Right atrium auricular region (tissue), 2 donors: ENCODE data around the gene AMN. TPM values are rescaled to one million over a fixed set of nuclear protein-coding genes. Genes with fewer than 3 reads are reported as not detected.

Experiments used
- DNase-seq: peaks from one replicate; pipeline ENCODE4 v3.0.0-alpha.2; 2019; ENCODE audit warnings: low spot score
- H3K27ac ChIP-seq, 2 donors: fragments of 200-600 bp; sonication (generic); 1 replicate in 1 of 2; 2 replicates in 1 of 2; pipeline ENCODE4 v1.5.1; 2016 to 2019
- H3K27me3 ChIP-seq, 2 donors: fragments of 200-600 bp; sonication (generic); one replicate each; pipeline versions ENCODE4 v1.5.1 to v1.6.0; 2017 to 2019
- H3K36me3 ChIP-seq: fragments of 200-600 bp; sonication (generic); one replicate; pipeline ENCODE4 v1.5.1; 2016
- H3K4me1 ChIP-seq, 2 donors: fragments of 200-600 bp; sonication (generic); one replicate each; pipeline versions ENCODE4 v1.5.1 to v1.6.0; 2017 to 2019
- H3K4me3 ChIP-seq, 2 donors: fragments of 200-600 bp; sonication (generic); 1 replicate in 1 of 2; 2 replicates in 1 of 2; pipeline ENCODE4 v1.5.1; 2017 to 2019; ENCODE audit warnings: mild to moderate bottlenecking in 1 of 2, moderate library complexity in 1 of 2
- H3K9me3 ChIP-seq, 2 donors: fragments of 200-600 bp; sonication (generic); one replicate each; pipeline ENCODE4 v1.5.1; 2019
- total RNA-seq, 2 donors: library from RNA; depleted of rRNA; stranded (reverse); fragments of >200 nt; gene quantifications; one replicate each; pipeline ENCODE4 v1.1.0, GENCODE V29; 2016
- TF ChIP-seq, protein P1 (sequence below), 2 donors: fragments of 200-600 bp; sonication (generic); IDR thresholded peaks; one replicate each; pipeline ENCODE4 v1.5.1; 2019; ENCODE audit warnings: antibody characterized with exemption in 2 of 2

AMN gene
- total RNA-seq, 2 donors from 2014 or later = 0.71 TPM; not detected in 1

DNA sequence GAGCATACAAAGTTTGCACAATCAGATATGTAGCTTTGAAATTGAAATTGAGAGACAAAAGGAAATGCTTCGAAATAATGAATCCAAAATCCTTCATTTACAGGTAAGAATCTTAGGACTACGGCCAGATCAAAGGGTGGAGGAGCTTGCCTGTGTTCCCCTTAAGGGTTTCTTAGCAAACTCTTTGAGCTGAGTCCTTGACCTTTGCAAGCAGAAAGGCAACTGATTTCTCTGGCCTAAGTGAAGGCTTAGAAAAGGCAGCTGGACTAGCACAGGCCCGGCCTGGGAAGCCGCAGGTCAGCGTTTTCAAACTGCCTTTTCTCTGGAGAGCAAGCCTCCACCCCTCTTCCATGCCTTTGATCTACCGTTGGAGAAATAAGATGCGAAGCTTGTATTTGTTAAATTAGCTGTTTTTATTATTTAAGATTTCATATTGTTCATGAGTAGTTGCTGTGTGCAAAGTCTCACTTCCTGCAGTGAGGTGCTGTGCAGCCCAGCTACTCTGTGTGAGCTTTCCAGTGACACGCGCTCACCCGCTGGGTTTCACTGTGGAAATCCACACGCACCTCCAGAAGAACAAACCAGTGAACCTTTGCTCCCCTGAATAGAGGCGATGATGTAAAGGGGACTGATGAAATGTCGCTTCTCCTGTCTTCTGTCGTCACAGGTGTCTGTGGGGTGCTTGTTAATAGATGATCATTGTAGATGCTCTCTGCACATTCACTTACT is 25.0 kb upstream of the AMN start:
- Histone ChIP-seq H3K4me1 (peaks cover 0 to 6% of the 10 kb centered on the region in 2 donors), H3K27me3 (no peaks in the 10 kb centered on the region), H3K9me3 (no peaks in the 10 kb centered on the region), H3K27ac (no peak overlapping the region), H3K4me3 (no peak overlapping the region), H3K36me3 (no peaks in the 10 kb centered on the region)
- TF ChIP-seq, protein P1, sequence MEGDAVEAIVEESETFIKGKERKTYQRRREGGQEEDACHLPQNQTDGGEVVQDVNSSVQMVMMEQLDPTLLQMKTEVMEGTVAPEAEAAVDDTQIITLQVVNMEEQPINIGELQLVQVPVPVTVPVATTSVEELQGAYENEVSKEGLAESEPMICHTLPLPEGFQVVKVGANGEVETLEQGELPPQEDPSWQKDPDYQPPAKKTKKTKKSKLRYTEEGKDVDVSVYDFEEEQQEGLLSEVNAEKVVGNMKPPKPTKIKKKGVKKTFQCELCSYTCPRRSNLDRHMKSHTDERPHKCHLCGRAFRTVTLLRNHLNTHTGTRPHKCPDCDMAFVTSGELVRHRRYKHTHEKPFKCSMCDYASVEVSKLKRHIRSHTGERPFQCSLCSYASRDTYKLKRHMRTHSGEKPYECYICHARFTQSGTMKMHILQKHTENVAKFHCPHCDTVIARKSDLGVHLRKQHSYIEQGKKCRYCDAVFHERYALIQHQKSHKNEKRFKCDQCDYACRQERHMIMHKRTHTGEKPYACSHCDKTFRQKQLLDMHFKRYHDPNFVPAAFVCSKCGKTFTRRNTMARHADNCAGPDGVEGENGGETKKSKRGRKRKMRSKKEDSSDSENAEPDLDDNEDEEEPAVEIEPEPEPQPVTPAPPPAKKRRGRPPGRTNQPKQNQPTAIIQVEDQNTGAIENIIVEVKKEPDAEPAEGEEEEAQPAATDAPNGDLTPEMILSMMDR (IDR thresholded peaks at IDR 0.05) = no peak
- DNase-seq = no peak

- Histone ChIP-seq H3K36me3 (no peaks in the 10 kb centered on the region), H3K4me1 (peaks cover 0 to 6% of the 10 kb centered on the region in 2 donors), H3K9me3 (no peaks in the 10 kb centered on the region), H3K4me3 (no peak overlapping the region), H3K27ac (no peak overlapping the region), H3K27me3 (no peaks in the 10 kb centered on the region)
- TF ChIP-seq, protein P1 (IDR thresholded peaks at IDR 0.05) = no peak
- no peak for DNase-seq
Observed at GRCh38 chr14:102898298-102898697, 24.2 kb upstream of the AMN start.

DNA sequence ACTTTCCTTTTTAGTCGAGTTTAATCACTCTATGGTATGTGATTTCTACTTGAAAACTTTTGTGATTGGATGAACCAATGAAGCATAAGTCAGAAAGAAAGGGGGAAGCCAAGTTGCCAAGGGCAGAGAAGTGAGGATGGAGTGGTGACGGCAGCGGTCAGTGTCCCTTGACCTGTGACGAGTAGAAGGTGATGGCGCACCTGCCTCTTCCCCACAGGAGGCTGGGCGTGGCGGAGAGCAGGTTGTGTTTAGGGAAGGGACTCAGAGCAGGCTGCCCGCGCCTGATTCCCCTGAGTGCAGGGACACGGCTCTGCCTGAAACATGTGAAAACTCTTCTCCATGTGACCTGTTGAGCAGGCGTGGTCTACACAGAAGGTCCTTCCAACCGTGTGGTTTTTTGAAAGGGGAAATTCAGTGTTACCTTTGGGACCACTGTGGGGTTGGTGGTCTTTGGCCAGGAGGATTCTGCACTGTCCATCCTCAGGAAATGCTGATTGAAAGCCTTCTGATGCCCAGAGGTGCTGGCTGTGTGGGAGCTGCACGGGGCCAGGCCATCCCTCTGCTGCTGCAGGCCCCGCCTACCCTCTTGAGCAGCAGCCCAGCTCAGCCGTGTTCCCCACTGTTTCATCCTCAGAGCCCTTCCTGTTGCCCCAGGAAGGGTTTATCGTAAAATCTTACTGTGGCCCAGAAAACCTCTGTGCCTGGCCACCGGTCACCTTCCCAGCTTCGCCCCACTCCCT is 23.5 kb upstream of the AMN start:
- no peak overlapping the region for H3K4me3 ChIP-seq
- TF ChIP-seq, protein P1 (IDR thresholded peaks at IDR 0.05) = no peak
- H3K27ac ChIP-seq = no peak overlapping the region
- no peaks in the 10 kb centered on the region for H3K27me3 ChIP-seq
- no peak for DNase-seq
- H3K9me3 ChIP-seq = no peaks in the 10 kb centered on the region
- peaks cover 0 to 6% of the 10 kb centered on the region in 2 donors for H3K4me1 ChIP-seq
- no peaks in the 10 kb centered on the region for H3K36me3 ChIP-seq

DNA sequence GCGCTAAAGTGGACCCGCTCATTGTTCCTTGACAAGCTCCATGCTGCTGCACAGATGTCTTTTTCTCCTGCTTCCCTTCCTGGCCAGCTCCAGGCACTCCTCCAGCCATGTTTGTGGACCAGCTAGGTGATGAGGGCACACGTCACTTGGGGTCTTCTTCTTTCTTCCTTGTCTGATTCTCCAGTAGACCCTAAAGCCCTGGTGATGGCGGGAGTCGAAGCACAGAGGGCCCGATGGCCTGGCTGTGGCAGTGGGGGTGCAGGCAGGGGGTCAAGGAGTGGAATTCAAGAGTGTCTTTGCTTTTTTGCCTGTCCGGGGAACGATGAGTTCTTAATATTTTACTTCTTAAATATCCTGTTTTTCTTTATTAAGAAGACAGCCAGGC is 23.0 kb upstream of the AMN start:
- Histone ChIP-seq H3K27ac (no peak overlapping the region), H3K4me3 (no peak overlapping the region), H3K36me3 (no peaks in the 10 kb centered on the region), H3K9me3 (no peaks in the 10 kb centered on the region), H3K4me1 (peaks cover 0 to 6% of the 10 kb centered on the region in 2 donors), H3K27me3 (no peaks in the 10 kb centered on the region)
- DNase-seq = no peak
- TF ChIP-seq, protein P1 (IDR thresholded peaks at IDR 0.05) = no peak

- Histone ChIP-seq H3K4me1 (peaks cover 0 to 6% of the 10 kb centered on the region in 2 donors), H3K9me3 (no peaks in the 10 kb centered on the region), H3K36me3 (no peaks in the 10 kb centered on the region), H3K27me3 (no peaks in the 10 kb centered on the region), H3K27ac (no peak overlapping the region), H3K4me3 (peak overlapping the region in 1 of 2 donors; percentile 27)
- TF ChIP-seq, protein P1 (IDR thresholded peaks at IDR 0.05) = no peak
- DNase-seq = no peak
Observed at GRCh38 chr14:102900631-102901571, 21.6 kb upstream of the AMN start.
